OCI-LY3 (cell line): ENCODE results near the gene HOXC5.

Source experiments
- H2AFZ ChIP-seq: fragments of 200-600, 300-600 bp; shearing (Covaris generic); 2 replicates; pipeline ENCODE4 v1.6.0; 2014; ENCODE audit warnings: antibody characterized with exemption, low read depth, low read length
- H3K27ac ChIP-seq: fragments of 200-600, 300-600 bp; sonication (generic); 2 replicates; pipeline ENCODE4 v1.5.1; 2014; ENCODE audit warnings: mild to moderate bottlenecking, low read length, moderate library complexity, mixed read lengths
- H3K27me3 ChIP-seq: fragments of 200-600, 300-600 bp; sonication (generic); 2 replicates; pipeline ENCODE4 v1.6.1; 2014; ENCODE audit warnings: low read depth, low read length, mixed read lengths
- H3K36me3 ChIP-seq: fragments of 200-600, 300-600 bp; sonication (generic); replicated peaks from 2 replicates; pipeline ENCODE3; 2014; ENCODE audit warnings: low read depth, low read length, mixed read lengths
- H3K4me1 ChIP-seq: fragments of 300-600, 200-600 bp; sonication (generic); 2 replicates; pipeline ENCODE4 v1.6.1; 2014; ENCODE audit warnings: low read length, mixed read lengths
- H3K4me2 ChIP-seq: fragments of 200-600, 300-600 bp; sonication (generic); 2 replicates; pipeline ENCODE4 v1.6.1; 2014; ENCODE audit warnings: low read length, mixed read lengths
- H3K4me3 ChIP-seq: fragments of 300-600, 200-600 bp; sonication (generic); 2 replicates; pipeline ENCODE4 v1.5.1; 2014; ENCODE audit warnings: antibody characterized with exemption, mild to moderate bottlenecking, low read length, moderate library complexity
- H3K79me2 ChIP-seq: fragments of 300-600, 200-600 bp; shearing (Covaris generic); 2 replicates; pipeline ENCODE4 v1.6.1; 2014; ENCODE audit warnings: mild to moderate bottlenecking, low read length, mixed read lengths
- H3K9ac ChIP-seq: fragments of 300-600, 200-600 bp; shearing (Covaris generic); 2 replicates; pipeline ENCODE4 v1.6.0; 2014; ENCODE audit warnings: mild to moderate bottlenecking, low read length, moderate library complexity
- H3K9me3 ChIP-seq: fragments of 200-600, 300-600 bp; shearing (Covaris generic); 2 replicates; pipeline ENCODE4 v1.6.1; 2014; ENCODE audit warnings: low read length, mixed read lengths; ENCODE audit not compliant: insufficient read depth
- H4K20me1 ChIP-seq: fragments of 200-600, 300-600 bp; sonication (generic); 2 replicates; pipeline ENCODE4 v1.6.1; 2016; ENCODE audit warnings: low read length, mixed read lengths; ENCODE audit not compliant: insufficient read depth
- EZH2phosphoT487 ChIP-seq: fragments of 200-600 bp; shearing (Covaris generic); IDR thresholded peaks from 2 replicates; pipeline ENCODE4 v1.6.1; 2018; ENCODE audit warnings: antibody characterized with exemption, mixed run types, low read depth
- TF ChIP-seq, protein P1 (sequence below): fragments of 200-600, 300-600 bp; sonication (generic); IDR thresholded peaks from 2 replicates; pipeline ENCODE4 v1.5.1; 2014; ENCODE audit warnings: antibody characterized with exemption, low read length, low read depth

The HOXC5 gene

DNA sequence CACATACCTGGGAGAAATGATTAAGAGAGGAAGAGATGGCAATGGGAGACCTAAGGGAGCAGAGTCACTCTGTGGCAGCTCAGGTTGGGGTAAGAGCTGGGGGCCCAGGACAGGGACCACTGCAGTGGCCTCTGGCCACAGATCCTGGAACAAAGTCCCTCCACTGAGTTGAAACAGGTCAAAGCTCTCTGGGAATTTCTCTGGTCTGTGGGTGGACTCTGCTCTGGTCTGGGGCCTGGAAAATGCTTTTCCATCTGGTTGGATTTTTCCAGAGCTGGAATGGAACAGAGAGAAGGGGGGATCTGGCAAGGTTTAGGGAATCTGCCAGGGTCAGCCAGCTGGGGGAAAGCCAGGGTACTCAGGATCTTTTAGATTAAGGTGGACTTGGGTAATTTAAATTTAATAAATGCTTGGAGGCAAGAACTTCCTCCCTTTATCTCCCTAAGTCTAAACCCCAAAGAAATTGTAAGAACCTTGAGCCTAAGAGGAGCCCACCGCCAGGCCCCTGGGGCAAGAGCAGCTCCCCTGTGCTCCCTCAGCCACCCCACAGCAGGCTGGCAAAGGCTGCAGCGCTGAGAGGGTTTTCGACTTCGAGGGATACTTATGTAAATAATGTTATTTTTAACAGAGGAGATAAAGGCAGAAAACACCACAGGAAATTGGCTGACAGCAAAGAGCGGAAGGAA is 44.2 kb upstream of the HOXC5 start:
- Histone ChIP-seq H4K20me1 (no peaks in the 10 kb centered on the region), H2AFZ (no peak overlapping the region), H3K9me3 (no peaks in the 10 kb centered on the region), H3K79me2 (no peaks in the 10 kb centered on the region), H3K4me3 (peak overlapping the region; percentile 77), H3K4me2 (peak overlapping the region; percentile 99), H3K4me1 (peaks cover 75% of the 10 kb centered on the region), H3K27me3 (0 out of 2 replicates have a peak, but pooled peaks cover 8% of the 10 kb centered on the region), H3K27ac (peak overlapping the region; percentile 58), H3K36me3 (no peaks in the 10 kb centered on the region), H3K9ac (peak overlapping the region; percentile 31)
- TF ChIP-seq, protein P1, sequence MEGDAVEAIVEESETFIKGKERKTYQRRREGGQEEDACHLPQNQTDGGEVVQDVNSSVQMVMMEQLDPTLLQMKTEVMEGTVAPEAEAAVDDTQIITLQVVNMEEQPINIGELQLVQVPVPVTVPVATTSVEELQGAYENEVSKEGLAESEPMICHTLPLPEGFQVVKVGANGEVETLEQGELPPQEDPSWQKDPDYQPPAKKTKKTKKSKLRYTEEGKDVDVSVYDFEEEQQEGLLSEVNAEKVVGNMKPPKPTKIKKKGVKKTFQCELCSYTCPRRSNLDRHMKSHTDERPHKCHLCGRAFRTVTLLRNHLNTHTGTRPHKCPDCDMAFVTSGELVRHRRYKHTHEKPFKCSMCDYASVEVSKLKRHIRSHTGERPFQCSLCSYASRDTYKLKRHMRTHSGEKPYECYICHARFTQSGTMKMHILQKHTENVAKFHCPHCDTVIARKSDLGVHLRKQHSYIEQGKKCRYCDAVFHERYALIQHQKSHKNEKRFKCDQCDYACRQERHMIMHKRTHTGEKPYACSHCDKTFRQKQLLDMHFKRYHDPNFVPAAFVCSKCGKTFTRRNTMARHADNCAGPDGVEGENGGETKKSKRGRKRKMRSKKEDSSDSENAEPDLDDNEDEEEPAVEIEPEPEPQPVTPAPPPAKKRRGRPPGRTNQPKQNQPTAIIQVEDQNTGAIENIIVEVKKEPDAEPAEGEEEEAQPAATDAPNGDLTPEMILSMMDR = no peak
- no peak for TF ChIP-seq EZH2phosphoT487

- Histone ChIP-seq H3K27me3 (0 out of 2 replicates have a peak, but pooled peaks cover 8% of the 10 kb centered on the region), H3K4me1 (peaks cover 69% of the 10 kb centered on the region), H3K27ac (peak overlapping the region; percentile 66), H3K4me2 (peak overlapping the region; percentile 99), H3K9me3 (no peaks in the 10 kb centered on the region), H3K4me3 (peak overlapping the region; percentile 77), H3K9ac (peak overlapping the region; percentile 66), H4K20me1 (no peaks in the 10 kb centered on the region), H3K36me3 (no peaks in the 10 kb centered on the region), H3K79me2 (no peaks in the 10 kb centered on the region), H2AFZ (no peak overlapping the region)
- no peak for TF ChIP-seq EZH2phosphoT487
- TF ChIP-seq, protein P1 = peak; percentile 79
Measured at GRCh38 chr12:53989227-53990113, 43.4 kb upstream of the HOXC5 start.

DNA sequence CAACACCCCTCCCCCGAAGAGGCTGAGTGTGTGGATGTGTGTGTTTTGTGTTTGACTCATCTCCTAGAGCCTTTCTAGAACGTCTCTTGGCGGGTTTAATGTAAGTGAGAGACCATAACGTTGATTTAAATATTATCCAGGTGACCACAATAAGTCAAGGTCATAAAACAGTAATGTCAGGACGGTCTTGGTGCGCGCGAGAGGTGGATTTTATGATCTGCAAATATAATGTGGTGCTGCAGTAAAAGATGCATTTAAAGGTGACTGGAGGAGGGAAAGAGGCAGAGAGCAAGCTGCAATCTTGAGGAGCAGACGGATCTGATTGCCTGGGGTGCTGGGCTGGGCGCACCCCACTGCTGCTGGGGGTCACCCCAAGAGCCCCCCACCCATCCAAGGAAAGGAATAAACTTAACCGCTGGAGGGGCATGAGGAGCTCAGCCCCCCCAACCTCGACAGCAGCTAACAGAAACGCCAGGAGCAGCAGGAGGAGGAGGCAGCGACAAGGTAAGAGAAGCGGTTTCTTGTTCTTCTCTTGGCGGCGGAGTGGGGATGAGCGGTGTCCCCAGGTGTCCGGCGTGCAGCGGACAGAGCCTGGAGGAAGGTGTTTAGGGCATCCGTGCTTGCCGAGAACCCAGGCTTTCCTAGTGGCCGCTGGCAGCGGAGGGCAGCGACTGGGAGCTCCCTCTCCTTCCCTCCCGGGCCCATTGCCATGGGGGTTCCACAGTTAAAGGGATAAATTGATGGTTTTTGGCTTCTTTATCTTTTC is 42.4 kb upstream of the HOXC5 start:
- H3K4me3 ChIP-seq = peak overlapping the region; percentile 77
- H3K9me3 ChIP-seq = no peaks in the 10 kb centered on the region
- H3K4me2 ChIP-seq = peak overlapping the region; percentile 99
- TF ChIP-seq, protein P1 = no peak
- H3K4me1 ChIP-seq = peaks cover 67% of the 10 kb centered on the region
- no peak overlapping the region for H3K27ac ChIP-seq
- H4K20me1 ChIP-seq = no peaks in the 10 kb centered on the region
- H2AFZ ChIP-seq = no peak overlapping the region
- H3K36me3 ChIP-seq = no peaks in the 10 kb centered on the region
- H3K79me2 ChIP-seq = no peaks in the 10 kb centered on the region
- H3K9ac ChIP-seq = peak overlapping the region; percentile 66
- 0 out of 2 replicates have a peak, but pooled peaks cover 8% of the 10 kb centered on the region for H3K27me3 ChIP-seq
